Iris pigment epithelial cell (primary cell): ENCODE data around the gene MMGT1.

Experiments used
- DNase-seq: peaks from one replicate; pipeline ENCODE4 v3.0.0-alpha.2; 2011; ENCODE audit warnings: low read depth

MMGT1 gene

GRCh38 chrX:135973548-135974278, at the start of gene MMGT1:
TSS of gene MMGT1 (minus strand) at chrX:135973988. CDS start at chrX:135973675, 313 bp downstream.
- peak; percentile 80 for DNase-seq

- no peak for DNase-seq
These were observed 48.1 kb upstream of the MMGT1 start for GRCh38 chrX:136021903-136022302.

- DNase-seq: no peak
These were observed 47.4 kb upstream of the MMGT1 start for GRCh38 chrX:136021160-136021559.

- no peak for DNase-seq
These were observed 45.4 kb upstream of the MMGT1 start for GRCh38 chrX:136019226-136019625.

DNA sequence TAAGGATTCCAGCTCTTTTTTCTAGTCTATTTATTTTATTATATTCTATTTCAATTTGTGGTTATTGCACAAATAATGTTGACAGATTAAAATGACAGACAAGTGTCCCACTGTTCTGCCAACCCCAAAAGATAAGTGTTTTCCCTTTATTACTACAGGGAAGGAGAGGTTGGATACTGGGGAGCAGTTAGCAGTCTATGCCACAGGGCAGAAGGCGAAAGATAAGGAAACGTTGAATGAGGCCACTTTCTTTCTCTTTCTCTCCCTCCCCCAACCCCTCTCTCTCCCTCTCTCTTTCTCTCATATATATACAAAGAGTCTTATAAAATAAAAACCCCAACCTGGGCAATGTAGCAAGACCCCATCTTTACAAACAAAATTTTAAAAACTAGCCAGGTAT, 43.1 kb upstream of the MMGT1 start:
- no peak for DNase-seq

- DNase-seq: no peak
These were observed 41.2 kb upstream of the MMGT1 start for GRCh38 chrX:136015016-136015415.

DNA sequence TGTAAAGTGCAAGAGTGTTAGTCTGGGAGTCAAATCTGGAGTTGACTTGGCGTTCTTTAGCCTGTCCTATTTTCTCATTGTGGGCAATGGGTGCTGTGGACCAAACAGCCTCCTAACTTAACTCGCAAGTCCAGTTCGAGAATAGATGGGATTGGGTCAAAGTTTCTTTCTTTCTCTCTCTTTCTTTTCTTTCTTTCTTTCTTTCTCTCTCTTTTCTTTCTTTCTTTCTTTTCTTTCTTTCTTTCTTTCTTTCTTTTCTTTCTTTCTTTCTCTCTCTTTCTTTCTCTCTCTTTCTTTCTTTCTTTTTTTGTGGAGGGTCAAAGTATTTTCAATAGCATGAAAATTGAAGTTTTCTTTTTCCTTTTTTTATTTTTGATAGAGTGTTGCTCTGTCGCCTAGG, 14.5 kb upstream of the MMGT1 start:
- DNase-seq: no peak

DNA sequence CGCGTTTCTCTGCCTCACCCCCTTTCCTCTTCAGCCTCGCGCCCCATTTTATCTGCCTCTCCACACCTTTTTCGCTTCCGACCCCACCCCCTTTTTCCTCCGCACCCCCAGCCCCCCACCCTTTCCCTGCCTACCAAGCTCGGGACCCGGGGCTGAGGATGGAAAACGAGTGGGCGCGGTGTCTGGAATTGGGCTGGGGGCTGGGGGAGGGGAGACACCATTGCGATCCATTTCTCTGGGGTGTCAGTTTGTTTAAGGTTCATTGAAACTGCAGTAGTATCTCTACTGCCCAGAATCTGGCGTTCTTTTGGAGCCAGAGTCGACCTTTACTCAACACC, 12.2 kb upstream of the MMGT1 start:
- no peak for DNase-seq

DNA sequence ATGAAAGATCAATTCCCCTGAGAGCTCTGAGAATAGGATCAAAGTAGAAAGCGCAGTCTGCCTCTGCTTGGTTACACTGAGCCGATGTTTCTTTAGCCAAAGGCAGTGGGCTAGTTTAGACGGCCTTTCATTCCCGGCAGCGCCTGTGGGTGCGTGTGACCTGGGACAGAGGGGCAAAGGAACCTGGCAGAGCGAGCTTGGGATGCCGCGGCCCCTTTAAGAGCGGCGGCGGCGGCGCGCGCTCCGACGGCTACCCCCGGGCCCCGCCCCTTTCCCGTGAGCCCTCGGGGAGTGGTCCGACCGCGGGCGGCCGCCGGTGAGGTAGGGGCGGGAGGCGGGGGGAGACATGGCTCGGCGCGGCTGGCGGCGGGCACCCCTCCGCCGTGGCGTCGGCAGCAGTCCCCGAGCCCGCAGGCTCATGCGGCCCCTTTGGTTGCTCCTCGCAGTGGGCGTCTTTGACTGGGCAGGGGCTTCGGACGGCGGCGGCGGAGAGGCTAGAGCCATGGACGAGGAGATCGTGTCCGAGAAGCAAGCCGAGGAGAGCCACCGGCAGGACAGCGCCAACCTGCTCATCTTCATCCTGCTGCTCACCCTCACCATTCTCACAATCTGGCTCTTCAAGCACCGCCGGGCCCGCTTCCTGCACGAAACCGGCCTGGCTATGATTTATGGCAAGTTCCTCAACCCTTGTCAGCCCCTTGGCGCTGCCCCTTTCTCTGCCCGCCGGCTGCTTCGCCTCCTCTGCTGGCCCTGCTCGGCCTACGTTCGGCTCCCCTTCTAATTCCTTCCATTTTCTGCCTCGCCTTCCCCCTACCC, 11.6 kb upstream of the MMGT1 start, which contains the start of gene SLC9A6:
SLC9A6 (plus strand) TSS at position 279 of the 816 bp plus-strand sequence; CDS start at position 503, 224 bp downstream.
- DNase-seq: peak; percentile 45

DNA sequence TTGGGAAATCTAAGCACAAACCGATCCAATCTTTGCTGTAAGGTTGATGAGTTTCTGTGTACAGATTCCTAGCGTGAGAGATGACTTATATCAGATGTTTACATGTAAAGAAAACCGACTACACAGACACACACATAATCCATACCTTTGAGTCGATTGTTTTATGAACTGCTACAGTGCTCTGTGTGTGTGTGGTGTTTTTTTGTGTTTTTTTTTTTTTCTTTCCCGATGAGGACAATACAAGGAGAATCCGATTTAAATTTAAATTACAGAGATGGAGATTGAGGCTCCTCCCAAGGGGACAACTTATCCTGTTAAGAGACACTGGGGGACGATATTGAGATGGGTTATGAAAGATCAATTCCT, 11.0 kb upstream of the MMGT1 start:
- peak; percentile 24 for DNase-seq

DNA sequence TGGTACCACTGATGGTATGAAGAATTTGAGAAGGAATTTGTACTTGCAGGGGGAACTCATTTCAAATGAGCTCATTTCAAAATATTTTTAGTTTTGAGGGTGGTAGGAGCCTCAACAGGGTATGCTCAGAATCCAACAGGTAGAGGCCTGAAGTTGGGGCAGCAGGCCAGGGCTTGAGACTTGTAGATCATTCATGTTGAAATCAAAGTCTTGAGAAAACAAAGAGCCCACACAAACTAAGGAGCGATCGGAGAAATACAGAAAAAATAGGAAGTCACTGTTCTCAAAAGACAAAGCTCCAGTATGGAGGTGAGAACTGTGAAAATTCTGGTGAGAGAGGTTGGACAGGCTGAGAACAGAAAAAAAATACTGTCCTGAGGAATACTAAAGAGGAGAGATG, 10.5 kb upstream of the MMGT1 start:
- no peak for DNase-seq

DNA sequence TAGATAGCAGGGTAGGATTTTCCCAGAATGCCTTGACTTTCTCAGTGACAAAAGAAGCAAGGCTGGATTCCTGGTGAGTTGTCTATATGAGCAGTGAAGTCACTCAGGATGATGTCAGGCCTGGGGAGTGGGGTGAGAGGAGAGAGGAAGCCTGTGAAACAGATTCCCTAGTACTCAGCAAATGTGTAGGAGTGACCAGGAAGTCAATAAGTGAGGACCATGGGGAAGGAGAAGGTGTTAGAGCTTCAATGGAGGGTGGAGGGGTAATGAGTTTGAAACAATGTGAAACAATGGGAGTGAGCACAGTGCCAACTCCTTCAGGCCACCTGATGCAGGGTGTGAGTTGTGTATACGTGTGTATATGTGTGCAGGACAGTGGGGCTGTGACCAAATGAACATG, 9.1 kb upstream of the MMGT1 start:
- peak; percentile 14 for DNase-seq

GRCh38 chrX:135981668-135982067, 7.9 kb upstream of the MMGT1 start:
- peak; percentile 28 for DNase-seq

DNA sequence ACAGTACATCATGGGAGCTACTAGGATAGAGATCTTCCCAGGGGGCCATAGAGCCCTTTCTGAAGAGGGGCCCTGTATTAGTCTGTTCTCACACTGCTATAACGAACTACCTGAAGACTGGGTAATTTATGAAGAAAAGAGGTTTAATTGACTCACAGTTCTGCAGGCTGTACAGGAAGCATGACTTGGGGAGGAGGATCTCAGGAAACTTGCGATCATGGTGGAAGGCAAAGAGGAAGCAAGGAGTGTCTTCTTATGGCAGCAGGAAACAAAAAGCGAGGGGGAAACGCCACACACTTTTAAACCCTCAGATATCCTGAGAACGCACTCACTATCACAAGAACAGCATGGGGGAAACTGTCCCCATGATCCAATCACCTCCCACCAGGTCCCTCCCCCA, 7.2 kb upstream of the MMGT1 start:
- no peak for DNase-seq

DNA sequence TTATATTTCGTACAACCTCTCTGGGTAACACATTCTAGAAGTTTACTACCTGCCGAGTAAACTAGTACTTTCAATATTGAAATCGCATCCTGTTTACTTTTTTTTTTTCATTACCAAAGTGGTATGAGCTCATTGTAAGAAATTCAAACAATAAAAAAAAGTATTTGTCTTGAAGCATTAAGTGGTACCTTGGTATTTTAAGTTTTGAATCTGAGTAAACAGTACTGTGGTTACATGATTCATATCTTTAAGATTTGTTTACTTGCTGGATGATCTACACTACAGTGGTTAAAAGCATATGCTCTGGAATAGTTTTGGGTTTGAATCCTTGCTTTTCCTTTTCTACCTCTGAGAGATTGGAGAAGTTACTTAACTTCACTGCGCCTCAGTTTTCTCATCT, 3.8 kb upstream of the MMGT1 start:
- peak; percentile 80 for DNase-seq

DNA sequence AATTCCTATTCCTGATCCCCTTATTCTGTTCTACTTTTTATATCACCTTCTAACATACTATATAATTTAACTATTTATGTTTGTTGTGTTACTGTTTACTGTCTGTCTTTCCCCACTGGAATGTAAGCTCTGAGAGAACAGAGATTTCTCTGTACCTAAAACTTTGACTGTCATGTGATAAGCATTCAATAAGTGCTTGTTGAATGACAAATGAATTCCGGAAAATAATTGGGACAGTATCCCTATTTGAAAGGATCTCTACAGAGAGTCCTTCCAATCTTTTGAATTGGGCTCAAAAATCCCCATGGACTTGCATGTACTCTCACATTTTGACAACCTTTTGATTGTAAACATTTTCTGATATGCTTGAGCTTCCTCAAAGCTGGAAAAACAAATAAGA, 1.6 kb upstream of the MMGT1 start:
- DNase-seq: no peak

GRCh38 chrX:135974279-135974856, 580 bp upstream of the MMGT1 start:
- DNase-seq: peak; percentile 49

GRCh38 chrX:135973025-135973547, 702 bp downstream of the MMGT1 start:
- peak; percentile 15 for DNase-seq

- no peak for DNase-seq
These were observed 22.5 kb downstream of the MMGT1 start for GRCh38 chrX:135951291-135951690.

DNA sequence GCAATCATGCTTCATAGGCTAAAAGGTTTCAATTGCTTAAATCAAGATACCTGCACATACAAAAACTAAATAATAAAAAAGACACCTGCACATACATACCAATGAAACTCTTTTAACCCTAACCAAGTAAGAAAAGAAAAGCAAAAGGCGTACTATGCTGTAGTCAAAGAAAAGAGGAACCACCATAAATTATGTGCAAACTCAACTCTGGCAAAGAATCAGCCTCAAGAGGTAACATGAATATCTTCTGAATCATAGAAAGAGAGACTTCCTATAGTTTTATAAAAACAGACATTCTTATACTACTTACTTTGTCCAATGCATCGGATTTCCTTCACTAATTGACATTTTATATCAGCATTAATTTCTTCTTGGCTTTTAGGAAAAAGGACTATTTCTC, 29.3 kb downstream of the MMGT1 start:
- DNase-seq: no peak

DNA sequence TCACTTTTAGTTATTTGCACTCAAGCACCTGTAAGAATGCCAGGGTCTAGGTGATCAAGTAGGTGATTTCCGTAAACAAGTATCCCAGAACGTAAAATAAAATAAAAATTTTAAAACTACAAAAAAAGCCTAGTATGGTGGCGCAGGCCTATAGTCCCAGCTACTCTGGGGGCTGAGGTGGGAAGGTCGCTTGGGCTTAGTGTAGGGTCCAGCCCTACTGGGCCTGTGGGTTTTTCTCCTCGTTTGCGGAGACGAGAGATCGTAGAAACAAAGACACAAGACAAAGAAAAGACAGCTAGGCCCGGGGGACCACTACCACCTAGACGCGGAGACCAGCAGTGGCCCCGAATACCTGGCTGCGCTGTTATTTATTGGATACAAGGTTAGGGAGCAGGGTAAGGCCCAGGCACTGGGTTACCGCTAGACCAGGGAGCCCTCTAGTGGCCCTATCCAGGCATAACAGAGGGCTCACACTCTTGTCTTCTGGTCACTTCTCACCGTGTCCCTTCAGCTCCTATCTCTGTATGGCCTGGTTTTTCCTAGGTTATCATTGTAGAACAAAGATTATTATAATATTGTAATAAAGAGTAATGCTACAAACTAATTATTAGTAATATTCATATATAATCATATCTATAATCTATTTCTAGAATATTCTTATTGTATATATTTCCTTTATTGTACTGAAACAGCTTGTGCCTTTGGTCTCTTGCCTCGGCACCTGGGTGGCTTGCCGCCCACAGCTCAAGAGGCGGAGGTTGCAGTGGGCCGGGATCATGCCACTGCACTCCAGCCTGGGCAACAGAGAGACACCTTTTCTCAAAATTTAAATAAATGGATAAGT, 41.9 kb downstream of the MMGT1 start:
- peak; percentile 37 for DNase-seq

DNA sequence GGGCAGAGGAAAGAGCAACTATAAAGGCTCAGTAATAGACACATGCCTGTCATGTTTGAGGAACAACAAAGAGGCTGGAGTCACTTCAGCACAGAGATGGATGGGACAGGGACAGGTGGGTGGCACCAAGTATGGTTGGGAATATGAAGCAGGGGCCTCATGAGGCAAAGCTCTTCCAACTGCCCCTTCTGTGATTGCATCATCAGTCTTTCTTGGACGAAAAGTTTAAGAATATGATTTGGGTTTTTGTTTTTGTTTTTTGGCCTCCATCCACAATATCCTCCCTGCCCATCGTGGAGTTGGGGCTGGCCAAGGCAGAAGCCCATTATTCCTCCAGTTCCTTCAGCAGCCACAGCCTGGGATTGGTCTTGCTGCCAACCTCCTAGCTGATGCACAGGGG, 45.9 kb downstream of the MMGT1 start:
- no peak for DNase-seq
